Progenitor cell of endocrine pancreas (in vitro differentiated cells): ENCODE measurements around the gene IL1B. TPM values are rescaled to one million over a fixed set of nuclear protein-coding genes. Genes with fewer than 3 reads are reported as not detected.

Experiments used
- DNase-seq: peaks from one replicate; pipeline ENCODE4 v3.0.0; 2021; ENCODE audit warnings: low spot score; ENCODE audit not compliant: unreplicated experiment
- H3K27ac Mint-ChIP-seq: 2 replicates; pipeline ENCODE4 v1.8.0; 2021; ENCODE audit warnings: mild to moderate bottlenecking, moderate library complexity, mixed read lengths
- H3K27me3 Mint-ChIP-seq: 2 replicates; pipeline ENCODE4 v1.8.0; 2021; ENCODE audit warnings: mixed read lengths
- H3K36me3 Mint-ChIP-seq: 2 replicates; pipeline ENCODE4 v1.8.0; 2022; ENCODE audit warnings: mixed read lengths; ENCODE audit not compliant: insufficient read depth
- H3K4me1 Mint-ChIP-seq: 2 replicates; pipeline ENCODE4 v1.8.0; 2021; ENCODE audit warnings: low read depth, mixed read lengths
- H3K4me3 Mint-ChIP-seq: 2 replicates; pipeline ENCODE4 v1.8.0; 2021; ENCODE audit warnings: low read depth, mild to moderate bottlenecking, moderate library complexity, mixed read lengths
- H3K9me3 Mint-ChIP-seq: 2 replicates; pipeline ENCODE4 v1.8.0; 2021; ENCODE audit warnings: low read depth, mixed read lengths
- CTCF ChIP-seq: fragments of 200-600 bp; sonication (generic); IDR thresholded peaks from one replicate; pipeline ENCODE4 v1.5.0; 2021; ENCODE audit warnings: antibody characterized with exemption, mild to moderate bottlenecking; ENCODE audit not compliant: unreplicated experiment
- long read RNA-seq: library from polyadenylated mRNA; unstranded; transcript quantifications from one replicate; pipeline ENCODE4 v2.0.0, GENCODE V29; 2020
- total RNA-seq: library from RNA; stranded (reverse); gene quantifications from 2 replicates; pipeline ENCODE4 v1.2.1, GENCODE V29; 2021

IL1B gene
- total RNA-seq: not detected in 2 replicates
- long read RNA-seq: 0 reads

GRCh38 chr2:112836695-112837117 lies at the start of gene IL1B:
Gene IL1B, minus strand, starts transcription at chr2:112836779. Its CDS starts 550 bp downstream, at chr2:112836229.
- no peak within 1 kb of the TSS for H3K4me3 Mint-ChIP-seq

GRCh38 chr2:112886291-112886690 lies 49.7 kb upstream of the IL1B start:
- H3K27ac Mint-ChIP-seq: no peak overlapping the region
- DNase-seq: no peak
- H3K27me3 Mint-ChIP-seq: no peaks in the 10 kb centered on the region

More at GRCh38 chr2:112836695-112837117, at the start of gene IL1B:
- Mint-ChIP-seq H3K27me3 (peaks cover 75% of the 10 kb centered on the region), H3K4me1 (no peaks in the 10 kb centered on the region), H3K9me3 (no peaks in the 10 kb centered on the region), H3K36me3 (no peaks in the 10 kb centered on the region), H3K27ac (no peak within 1 kb of the TSS)
- no peak for TF ChIP-seq CTCF
- no peak for DNase-seq

GRCh38 chr2:112885506-112885902 lies 48.9 kb upstream of the IL1B start:
- Mint-ChIP-seq H3K36me3 (no peaks in the 10 kb centered on the region), H3K4me1 (no peaks in the 10 kb centered on the region), H3K4me3 (no peak overlapping the region), H3K9me3 (no peaks in the 10 kb centered on the region), H3K27ac (no peak overlapping the region), H3K27me3 (peaks cover 2% of the 10 kb centered on the region)
- no peak for DNase-seq
- no peak for TF ChIP-seq CTCF

More at GRCh38 chr2:112886291-112886690, 49.7 kb upstream of the IL1B start:
- Mint-ChIP-seq H3K4me1 (no peaks in the 10 kb centered on the region), H3K9me3 (no peaks in the 10 kb centered on the region), H3K36me3 (no peaks in the 10 kb centered on the region), H3K4me3 (no peak overlapping the region)
- TF ChIP-seq CTCF: no peak

GRCh38 chr2:112884869-112885505 lies 48.4 kb upstream of the IL1B start:
- Mint-ChIP-seq H3K27ac (no peak overlapping the region), H3K4me3 (no peak overlapping the region), H3K27me3 (peaks cover 2% of the 10 kb centered on the region), H3K4me1 (no peaks in the 10 kb centered on the region), H3K36me3 (no peaks in the 10 kb centered on the region), H3K9me3 (no peaks in the 10 kb centered on the region)
- TF ChIP-seq CTCF: peak; percentile 72
- peak; percentile 24 for DNase-seq

- no peak for DNase-seq
- Mint-ChIP-seq H3K27me3 (peaks cover 2% of the 10 kb centered on the region), H3K9me3 (no peaks in the 10 kb centered on the region), H3K27ac (no peak overlapping the region), H3K4me1 (no peaks in the 10 kb centered on the region), H3K36me3 (no peaks in the 10 kb centered on the region), H3K4me3 (no peak overlapping the region)
- TF ChIP-seq CTCF: no peak
These were observed 47.1 kb upstream of the IL1B start for GRCh38 chr2:112883669-112884068.
